ENCODE data around the gene TMED9.
"Not testable (repeated sequence)": the region's sequence is repeated elsewhere in the genome, so short reads cannot be mapped to it uniquely, and the experiment has no call there.

TMED9 gene

DNA sequence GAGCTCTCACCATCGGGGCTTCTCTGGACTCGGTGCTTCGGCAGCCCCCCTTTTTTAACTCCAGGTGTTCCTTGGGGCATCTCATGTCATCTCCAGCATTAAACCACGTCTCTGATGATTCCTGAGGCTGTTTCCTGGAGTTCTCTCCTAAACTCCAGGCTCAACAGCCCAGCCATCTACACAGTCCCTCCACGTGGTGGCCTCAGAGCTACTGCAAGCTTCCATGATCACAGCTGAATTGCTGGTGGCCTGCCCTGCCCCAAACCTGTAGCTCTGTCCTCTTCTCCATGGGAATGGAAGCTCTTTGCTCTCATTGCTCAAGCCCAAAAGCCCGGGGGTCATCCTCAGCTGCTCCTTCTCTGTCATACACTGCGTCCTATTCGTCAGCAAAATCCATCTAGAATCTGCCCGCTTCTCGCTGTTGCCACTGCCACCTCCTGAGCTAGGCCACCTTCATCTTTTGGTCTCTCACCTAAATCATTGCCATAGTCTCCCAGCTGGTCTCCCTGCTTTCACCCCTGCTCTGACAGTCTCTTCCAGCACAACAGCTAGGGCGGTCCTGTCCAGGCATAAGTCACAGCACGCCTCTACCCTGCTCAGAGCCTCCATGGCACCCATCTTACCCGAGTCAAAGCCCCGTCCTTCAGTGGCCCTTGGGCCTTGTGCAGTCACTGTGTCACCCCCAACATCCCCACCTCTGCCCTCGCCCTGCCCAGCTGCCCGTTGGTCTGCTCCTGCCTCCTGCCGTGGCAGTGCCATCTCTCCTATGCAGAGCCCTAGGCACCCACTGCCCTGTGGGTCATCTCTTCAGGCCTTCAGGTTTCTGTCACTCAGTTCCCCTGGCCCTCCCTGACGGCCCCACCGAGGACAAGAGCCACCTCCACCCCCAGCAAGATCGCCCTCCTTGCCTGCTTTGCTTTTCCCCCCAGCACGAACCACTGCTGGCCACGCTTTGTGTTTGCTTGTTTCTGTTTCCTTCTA is 14.4 kb downstream of the TMED9 start:
- ATAC-seq: no peak
- no peak for DNase-seq

DNA sequence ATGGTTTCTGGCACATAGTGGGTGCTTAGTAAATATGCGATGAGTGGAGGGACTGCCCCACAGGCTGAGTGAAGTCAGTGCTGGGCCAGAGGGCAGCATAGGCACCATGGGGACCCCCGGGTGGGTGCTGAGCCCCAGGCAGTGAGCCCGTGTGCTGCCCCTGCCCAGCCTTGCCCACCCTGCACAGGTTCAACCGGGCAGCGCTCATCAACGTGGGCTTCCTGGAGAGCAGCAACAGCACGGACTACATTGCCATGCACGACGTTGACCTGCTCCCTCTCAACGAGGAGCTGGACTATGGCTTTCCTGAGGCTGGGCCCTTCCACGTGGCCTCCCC is 15.1 kb downstream of the TMED9 start:
- peak; percentile 2 for ATAC-seq
- DNase-seq: no peak

DNA sequence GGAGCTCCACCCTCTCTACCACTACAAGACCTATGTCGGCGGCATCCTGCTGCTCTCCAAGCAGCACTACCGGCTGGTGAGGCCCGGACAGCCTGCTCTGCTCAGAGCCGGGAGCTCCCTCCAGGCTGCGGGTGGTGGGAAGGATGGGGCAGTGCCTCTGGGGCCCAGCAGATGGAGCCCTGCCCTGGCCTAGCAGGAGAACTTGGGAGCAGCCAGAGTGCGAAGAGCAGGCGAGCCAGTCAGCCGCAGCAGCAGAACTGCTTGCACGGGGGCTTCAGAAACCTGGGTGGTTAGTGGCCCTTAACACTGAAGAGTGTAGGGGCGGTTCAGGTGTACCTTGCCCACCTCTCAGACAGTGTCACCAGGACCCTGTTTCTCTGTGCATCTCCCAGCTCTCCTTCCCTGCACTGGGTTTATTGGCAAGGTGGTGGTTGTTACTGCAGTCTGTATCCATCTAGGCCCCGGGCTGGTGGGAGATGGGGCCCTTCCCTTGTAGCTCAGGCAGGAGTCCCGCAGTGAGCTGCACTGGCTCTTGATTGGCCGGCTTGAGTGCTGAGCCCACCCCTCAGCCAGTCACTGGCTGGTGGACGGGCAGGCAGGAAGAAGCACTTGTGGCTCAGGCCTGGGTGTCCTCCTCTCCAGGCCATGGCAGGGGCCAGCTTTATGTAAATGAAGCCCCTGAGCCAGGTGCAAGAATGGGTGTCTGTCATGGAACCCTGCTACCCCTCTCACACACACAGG is 15.6 kb downstream of the TMED9 start:
- ATAC-seq: peak; percentile 82
- peak; percentile 70 for DNase-seq

DNA sequence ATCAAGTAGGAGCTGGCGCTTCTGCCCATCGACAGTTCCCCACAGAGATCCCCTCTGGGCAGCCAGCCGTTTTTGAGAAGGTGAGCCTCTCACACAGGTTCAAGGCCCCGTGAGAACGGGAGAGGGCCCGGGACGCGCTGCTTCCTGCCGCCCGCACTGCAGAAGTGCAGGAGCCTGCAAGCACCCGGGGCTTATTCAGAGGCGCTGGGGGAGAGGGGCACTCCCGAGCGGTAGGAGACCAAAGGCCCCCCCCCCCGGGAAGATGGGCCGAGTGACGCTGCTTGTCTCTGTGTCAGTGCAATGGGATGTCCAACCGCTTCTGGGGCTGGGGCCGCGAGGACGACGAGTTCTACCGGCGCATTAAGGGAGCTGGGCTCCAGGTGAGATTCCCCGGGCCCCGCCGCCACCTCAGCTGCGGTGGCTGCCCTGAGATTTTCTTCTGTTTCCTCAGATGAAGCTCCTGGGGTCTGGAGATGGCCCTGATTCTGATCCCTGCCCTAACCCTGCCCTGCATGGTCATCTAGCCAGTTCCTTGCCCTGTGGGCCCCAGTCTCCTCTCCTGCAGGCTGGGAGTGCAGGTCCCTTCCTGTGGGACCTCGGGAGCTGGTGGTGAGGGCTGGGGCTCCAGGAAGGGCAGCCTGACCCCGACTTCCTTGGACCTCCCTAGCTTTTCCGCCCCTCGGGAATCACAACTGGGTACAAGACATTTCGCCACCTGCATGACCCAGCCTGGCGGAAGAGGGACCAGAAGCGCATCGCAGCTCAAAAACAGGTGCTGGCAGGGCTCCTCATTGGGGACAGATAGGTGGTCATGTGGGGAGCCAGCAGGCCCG is 16.5 kb downstream of the TMED9 start:
- DNase-seq: no peak
- ATAC-seq: no peak

DNA sequence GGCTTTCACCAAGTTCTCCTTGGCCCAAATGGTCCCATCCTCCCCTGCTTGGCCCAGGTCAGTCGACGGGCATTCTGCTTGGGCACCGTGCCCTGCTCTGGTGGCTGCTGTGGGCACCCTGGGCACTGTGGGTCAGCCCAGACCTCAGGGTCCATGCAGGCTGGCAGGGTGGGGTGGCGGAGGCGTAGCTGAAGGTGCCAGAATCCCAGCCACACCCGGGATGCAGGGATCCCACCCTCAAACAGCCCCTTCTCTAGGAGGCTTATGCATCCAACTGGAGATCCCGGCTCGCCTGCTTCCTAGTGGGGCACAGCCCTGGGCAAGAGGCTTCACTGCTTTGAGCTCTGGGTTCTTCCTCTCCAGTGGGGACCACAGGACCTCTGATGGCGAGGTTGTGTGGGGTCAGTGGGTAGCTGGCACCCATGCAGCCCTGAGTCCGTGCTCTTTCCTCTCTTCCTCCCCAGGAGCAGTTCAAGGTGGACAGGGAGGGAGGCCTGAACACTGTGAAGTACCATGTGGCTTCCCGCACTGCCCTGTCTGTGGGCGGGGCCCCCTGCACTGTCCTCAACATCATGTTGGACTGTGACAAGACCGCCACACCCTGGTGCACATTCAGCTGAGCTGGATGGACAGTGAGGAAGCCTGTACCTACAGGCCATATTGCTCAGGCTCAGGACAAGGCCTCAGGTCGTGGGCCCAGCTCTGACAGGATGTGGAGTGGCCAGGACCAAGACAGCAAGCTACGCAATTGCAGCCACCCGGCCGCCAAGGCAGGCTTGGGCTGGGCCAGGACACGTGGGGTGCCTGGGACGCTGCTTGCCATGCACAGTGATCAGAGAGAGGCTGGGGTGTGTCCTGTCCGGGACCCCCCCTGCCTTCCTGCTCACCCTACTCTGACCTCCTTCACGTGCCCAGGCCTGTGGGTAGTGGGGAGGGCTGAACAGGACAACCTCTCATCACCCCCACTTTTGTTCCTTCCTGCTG is 17.4 kb downstream of the TMED9 start:
- ATAC-seq (no peak), DNase-seq (no peak)

DNA sequence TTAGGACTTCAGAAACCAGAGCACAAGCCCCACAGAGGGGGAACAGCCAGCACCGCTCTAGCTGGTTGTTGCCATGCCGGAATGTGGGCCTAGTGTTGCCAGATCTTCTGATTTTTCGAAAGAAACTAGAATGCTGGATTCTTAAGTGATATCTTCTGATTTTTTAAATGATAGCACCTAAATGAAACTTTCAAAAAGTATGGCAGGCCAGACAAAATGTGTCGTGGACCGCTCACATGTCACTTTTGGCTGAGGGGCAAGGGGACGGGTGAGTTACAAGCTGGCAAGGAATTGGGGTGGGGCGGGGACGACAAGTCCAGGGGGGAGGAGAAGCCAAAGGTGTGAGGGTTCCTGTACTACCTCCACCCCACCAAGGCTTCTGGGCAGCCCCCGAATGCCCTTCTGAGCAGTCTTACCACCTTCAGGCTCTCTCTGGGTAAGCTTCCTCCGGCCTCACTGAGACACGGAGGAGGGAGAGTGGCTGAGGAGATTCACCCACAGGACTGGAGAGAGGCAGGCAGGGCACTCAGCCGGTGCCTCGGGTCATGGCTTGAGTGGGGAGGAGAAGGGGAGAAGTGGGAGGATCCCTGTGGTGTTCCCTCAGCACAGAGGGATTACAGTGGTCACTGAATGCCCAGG is 18.2 kb downstream of the TMED9 start:
- no peak for ATAC-seq
- no peak for DNase-seq

DNA sequence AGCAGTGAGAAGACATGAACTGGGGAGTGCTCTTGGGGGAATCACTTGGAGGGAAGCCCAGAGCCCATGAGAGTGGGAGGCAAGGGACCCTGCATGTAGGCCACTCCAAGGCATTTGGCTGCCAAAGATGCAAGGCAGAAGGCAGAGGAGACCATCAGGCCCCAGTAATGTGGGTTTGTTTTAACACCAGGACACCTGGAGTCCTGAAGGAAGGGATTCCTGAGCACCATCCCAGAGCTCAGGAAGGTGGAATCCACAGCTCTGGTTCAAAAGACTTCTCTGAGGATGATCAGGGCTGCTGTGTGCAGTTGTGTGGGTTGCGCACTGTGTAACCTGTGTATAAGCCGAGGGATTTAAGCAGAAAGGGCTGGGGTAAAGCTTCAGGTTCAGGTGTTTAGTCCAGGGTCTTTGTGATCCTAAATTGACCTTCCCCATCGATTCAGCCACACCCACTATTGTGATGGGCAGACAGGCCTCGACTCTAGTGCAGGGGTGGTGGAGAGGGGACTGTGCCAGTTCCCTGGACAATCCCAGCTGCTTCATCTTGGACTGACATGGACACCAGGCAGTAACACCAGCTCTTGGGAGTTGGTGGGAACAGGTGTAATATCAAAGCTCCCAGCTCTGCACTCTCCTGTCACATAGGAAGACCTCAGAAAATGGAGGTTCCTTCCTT is 18.9 kb downstream of the TMED9 start:
- ATAC-seq (no peak), DNase-seq (no peak)

DNA sequence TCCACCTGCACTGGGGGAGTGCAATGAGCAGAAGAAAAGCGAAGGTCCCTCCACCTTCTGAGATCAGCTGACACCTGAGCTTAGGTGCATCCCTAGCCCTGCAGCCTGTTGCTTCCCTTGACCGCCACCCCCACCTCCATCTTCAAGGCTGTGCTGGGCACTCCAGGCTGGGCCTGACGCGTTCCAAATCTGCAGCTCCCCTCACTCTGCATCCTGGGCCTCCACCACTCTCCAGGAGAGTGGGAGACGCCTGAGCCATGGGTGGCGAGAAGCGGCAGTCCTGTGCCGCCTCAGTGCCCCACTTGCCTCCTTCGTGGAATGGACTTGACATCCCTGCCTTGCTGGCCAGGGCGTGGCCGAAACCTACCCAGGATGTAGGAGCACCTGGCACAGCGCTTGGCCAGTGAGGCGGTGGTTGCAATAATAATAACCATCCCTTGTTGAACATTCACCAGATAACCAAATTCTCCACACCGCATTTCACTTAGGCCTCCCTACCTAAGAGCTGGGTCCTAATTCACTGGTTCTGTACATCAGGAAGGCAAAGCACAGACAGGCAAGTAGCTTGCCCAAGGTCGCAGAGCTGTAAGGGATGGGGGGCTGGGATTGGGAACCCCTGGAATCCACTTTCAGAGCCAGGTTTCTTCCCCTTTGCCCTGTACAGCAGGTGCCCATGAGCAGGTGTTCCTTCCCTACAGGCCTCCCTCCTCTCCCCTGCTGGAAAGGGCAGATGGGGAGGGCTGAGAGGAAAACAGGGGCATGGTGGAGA is 19.6 kb downstream of the TMED9 start:
- DNase-seq (no peak), ATAC-seq (no peak)

DNA sequence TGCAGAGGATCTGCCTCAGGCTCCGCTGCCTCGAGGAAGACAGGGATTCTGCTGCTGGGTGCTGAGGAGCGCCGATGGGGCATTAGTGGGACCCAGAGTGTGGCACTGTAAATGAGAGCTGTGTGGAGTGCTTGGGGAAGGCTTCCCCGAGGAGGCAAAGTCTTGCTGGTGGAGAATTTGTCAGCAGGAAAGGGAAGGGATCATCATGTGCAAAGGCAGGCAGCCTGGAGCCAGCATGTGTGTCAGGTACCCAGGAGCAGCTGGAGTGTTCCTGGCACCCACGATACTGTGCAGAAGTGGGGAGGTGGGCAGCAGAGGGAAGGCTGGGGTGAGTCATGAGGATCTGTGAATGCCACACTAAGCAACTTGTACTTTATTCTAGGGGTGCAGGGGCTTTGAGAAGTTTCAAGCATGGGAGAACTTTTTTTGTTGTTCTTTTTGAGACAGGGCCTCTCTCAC is 20.2 kb downstream of the TMED9 start:
- DNase-seq: no peak

DNA sequence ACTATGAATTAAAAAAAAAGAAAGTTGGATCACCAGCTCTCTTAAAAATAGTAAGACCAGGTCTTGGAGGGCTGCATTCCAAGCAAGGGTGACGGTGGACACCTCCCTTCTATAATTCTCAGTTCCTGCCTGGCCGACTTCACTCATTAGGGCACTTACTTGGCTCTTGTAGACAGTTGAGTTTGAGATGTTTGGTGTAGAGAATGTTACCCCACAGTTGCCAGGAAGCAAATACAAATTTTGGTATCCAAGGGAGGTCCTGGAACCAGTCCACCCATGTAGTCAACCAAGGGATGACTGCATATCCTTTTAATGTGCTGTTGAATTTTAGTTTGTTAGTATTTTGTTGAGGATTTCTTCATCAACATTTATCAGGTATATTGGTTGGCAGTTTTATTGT is 28.6 kb downstream of the TMED9 start:
- no peak for ATAC-seq
- DNase-seq: no peak

More for the DNA sequence above, 20.2 kb downstream of the TMED9 start:
- no peak for ATAC-seq

DNA sequence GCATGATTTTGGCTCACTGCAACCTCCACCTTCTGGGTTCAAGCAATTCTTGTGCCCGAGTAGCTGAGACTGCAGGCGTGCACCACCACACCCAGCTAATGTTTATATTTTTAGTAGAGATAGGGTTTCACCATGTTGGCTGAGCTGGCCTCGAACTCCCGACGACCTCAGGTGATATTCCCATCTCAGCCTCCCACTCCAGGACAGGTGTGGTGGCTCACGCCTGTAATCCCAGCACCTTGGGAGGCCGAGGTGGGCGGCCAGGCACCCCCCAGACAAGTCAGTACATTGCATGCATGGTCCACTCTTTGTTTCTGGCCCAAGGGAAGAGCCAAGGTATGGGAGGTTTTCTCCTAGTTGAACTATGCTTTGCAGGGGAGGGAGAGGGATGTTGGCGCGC is 32.2 kb downstream of the TMED9 start:
- not testable (repeated sequence) for ATAC-seq, DNase-seq

DNA sequence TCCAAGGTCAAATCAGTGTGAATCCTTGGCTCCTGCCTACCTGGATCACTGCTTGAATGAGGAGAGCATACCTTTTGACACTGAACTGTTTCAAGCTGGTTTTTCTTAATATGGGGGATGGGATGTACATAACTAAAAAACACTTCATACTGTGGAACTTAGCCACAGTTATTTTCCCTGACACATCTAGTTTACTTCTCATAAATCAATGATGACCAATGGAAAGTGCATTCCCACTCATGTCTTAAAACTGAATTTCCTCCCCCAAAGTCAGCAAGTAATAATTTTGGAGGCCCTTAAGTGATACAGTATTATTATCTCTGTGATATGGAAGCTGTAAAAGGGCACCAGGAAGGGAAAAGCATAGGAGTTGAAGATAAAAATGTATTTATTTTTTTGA is 38.2 kb downstream of the TMED9 start:
- not testable (repeated sequence) for ATAC-seq, DNase-seq

DNA sequence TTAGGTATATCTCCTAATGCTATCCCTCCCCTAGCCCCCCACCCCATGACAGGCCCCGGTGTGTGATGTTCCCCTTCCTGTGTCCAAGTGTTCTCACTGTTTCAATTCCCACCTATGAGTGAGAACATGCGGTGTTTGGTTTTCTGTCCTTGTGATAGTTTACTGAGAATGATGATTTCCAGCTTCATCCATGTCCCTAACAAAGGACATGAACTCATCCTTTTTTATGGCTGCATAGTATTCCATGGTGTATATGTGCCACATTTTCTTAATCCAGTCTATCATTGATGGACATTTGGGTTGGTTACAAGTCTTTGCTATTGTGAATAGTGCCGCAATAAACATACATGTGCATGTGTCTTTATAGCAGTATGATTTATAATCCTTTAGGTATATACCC is 42.9 kb downstream of the TMED9 start:
- DNase-seq, ATAC-seq: not testable (repeated sequence)

DNA sequence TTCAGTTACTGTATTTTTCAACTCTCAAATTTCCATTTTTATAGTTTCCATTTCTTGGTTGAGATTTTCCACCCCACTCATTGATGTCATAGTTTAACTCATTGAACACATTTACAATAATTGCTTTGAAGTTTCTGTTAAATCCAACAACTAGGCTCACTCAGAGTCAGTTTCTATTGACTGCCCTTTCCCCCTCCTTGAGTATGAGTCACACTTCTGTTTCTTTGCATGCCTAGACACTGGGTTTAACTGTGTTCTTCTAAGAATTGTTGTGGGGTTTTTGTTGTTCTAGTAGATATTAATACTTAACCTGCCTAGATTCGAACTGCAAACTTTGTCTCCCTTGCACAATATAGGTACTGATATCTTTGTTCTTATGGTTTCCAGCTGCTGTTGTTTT is 53.5 kb downstream of the TMED9 start:
- peak; percentile 96 for ATAC-seq
- DNase-seq: not testable (repeated sequence)
